ENCODE data around the gene DSN1. TPM values are rescaled to one million over a fixed set of nuclear protein-coding genes. Genes with fewer than 3 reads are reported as not detected.

Gene DSN1
- total RNA-seq, 1 donor from 2014 or later: 14.0 TPM

DNA sequence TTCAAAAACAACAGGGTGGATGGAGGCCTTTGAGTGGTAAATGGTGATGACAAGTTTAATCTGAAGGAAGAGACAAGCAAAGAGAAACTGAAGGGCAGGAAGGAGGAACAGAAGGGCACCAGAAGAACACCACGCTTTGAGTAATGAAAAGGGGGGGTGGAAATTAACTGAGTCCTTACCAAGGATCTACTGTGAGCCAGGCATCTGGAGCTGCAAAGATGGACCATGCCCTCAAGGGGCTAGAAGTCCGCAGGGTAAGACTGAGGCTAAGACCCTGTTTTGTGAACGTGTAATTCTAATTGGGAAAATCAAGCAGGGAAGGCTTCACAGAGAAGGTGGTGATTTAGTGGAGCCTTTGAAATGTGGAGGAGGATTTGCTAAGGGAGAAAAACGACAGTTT lies 29.3 kb downstream of the DSN1 start:
- intact Hi-C loops (cut with micrococcal nuclease): no loop called here
- DNase-seq (no peak), ATAC-seq (ENCODE audit: low read depth) (no peak)
- TF ChIP-seq, protein P1, sequence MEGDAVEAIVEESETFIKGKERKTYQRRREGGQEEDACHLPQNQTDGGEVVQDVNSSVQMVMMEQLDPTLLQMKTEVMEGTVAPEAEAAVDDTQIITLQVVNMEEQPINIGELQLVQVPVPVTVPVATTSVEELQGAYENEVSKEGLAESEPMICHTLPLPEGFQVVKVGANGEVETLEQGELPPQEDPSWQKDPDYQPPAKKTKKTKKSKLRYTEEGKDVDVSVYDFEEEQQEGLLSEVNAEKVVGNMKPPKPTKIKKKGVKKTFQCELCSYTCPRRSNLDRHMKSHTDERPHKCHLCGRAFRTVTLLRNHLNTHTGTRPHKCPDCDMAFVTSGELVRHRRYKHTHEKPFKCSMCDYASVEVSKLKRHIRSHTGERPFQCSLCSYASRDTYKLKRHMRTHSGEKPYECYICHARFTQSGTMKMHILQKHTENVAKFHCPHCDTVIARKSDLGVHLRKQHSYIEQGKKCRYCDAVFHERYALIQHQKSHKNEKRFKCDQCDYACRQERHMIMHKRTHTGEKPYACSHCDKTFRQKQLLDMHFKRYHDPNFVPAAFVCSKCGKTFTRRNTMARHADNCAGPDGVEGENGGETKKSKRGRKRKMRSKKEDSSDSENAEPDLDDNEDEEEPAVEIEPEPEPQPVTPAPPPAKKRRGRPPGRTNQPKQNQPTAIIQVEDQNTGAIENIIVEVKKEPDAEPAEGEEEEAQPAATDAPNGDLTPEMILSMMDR (IDR thresholded peaks at IDR 0.05): no peak
- no peaks in the 10 kb centered on the region for H3K27me3 Mint-ChIP-seq
- H3K9me3 Mint-ChIP-seq: no peaks in the 10 kb centered on the region
- H3K27ac Mint-ChIP-seq: no peak overlapping the region
- ChIA-PET CTCF (interaction anchor here (1.0 to 2.7 kb wide), 3 partner anchors 8 to 531 kb away, joined by 3 to 16 read pairs (median 4); no protein-coding TSS in a partner anchor), POLR2A (interaction anchor here (0.6 to 0.8 kb wide), 2 partner anchors 11 to 20 kb away, joined by 3 read pairs; no protein-coding TSS in a partner anchor)
- peak overlapping the region; percentile 36 for H3K4me3 Mint-ChIP-seq
- H3K36me3 Mint-ChIP-seq (ENCODE audit: low read depth): no peaks in the 10 kb centered on the region
- H3K4me1 Mint-ChIP-seq: peaks cover 16% of the 10 kb centered on the region

DNA sequence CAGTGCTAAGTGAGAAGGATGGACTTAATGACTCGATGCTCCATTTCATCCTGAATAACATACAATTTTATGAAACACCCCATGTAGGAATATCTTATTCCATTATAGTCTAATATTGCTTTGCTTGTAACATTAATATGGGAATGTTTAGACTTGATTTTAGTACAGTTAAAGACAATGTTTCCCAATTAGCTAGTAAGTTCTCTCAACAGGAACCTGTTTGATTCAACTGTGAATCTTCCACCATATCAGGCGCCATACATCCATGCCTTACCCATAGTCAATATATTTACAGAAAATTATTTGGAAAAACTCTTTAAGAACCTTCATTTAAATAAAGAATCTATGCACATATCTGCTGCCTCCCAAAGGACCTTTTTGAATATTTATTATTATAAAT lies 31.0 kb downstream of the DSN1 start:
- no peaks in the 10 kb centered on the region for H3K27me3 Mint-ChIP-seq
- no peaks in the 10 kb centered on the region for H3K9me3 Mint-ChIP-seq
- intact Hi-C loops (cut with micrococcal nuclease): no loop called here

DNA sequence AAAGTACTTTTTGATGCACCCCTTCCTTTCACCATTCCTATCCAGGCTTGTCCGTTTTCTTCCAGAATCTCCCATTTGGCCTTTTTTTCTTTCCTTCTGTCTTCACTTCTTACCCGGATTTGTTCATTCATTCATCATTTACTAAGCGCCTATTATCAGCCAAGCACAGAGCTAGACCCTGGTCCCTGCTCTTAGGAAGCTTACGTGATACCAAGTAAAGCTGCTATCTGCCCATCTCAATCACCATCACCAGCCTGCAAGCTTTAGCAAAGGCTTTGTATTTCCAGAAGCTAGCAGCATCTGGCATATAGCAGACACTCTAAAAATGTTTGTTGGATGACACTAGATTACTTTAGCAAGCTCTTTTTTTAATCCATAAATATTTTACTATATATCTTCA lies 32.5 kb downstream of the DSN1 start:
- Mint-ChIP-seq H3K9me3 (no peaks in the 10 kb centered on the region), H3K4me1 (peaks cover 10% of the 10 kb centered on the region), H3K4me3 (no peak overlapping the region), H3K36me3 (ENCODE audit: low read depth) (no peaks in the 10 kb centered on the region), H3K27ac (no peak overlapping the region), H3K27me3 (no peaks in the 10 kb centered on the region)
- TF ChIP-seq, protein P1 (IDR thresholded peaks at IDR 0.05): no peak
- DNase-seq (no peak), ATAC-seq (ENCODE audit: low read depth) (no peak)
- ChIA-PET POLR2A (interaction anchor here (1.0 kb wide), 1 partner anchor 11 kb away, joined by 3 read pairs; no protein-coding TSS in a partner anchor), CTCF (interaction anchor here (0.8 kb wide), 1 partner anchor 13 kb away, joined by 3 read pairs; no protein-coding TSS in a partner anchor)
- intact Hi-C loops (cut with micrococcal nuclease): no loop called here

More for the DNA sequence above, 31.0 kb downstream of the DSN1 start:
- POLR2A ChIA-PET: no interaction called here
- Mint-ChIP-seq H3K4me1 (peaks cover 16% of the 10 kb centered on the region), H3K27ac (no peak overlapping the region), H3K36me3 (ENCODE audit: low read depth) (no peaks in the 10 kb centered on the region), H3K4me3 (no peak overlapping the region)
- CTCF ChIA-PET: interaction anchor here (0.8 to 1.1 kb wide), 2 partner anchors 10 to 66 kb away, joined by 3 read pairs; no protein-coding TSS in a partner anchor
- ATAC-seq (ENCODE audit: low read depth): no peak
- DNase-seq: no peak
- TF ChIP-seq, protein P1 (IDR thresholded peaks at IDR 0.05): no peak

DNA sequence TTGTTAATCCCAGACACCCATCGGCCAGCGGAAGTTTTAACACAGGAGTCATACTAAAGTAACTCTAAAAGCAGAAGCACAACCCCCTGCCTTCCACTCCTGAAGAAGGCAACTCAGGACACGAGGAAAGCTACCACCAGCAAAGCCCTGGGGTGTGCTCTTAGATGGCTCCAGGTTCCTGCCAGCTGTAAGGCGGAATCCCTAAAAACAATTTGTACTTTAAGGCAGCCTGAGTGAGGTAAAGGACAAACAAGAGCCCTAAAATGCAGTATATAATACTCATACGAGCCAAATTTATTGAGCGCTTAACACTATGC lies 36.4 kb downstream of the DSN1 start:
- DNase-seq: no peak
- intact Hi-C loops (cut with micrococcal nuclease): no loop called here
- Mint-ChIP-seq H3K27ac (no peak overlapping the region), H3K9me3 (no peaks in the 10 kb centered on the region), H3K4me1 (peaks cover 4% of the 10 kb centered on the region), H3K27me3 (no peaks in the 10 kb centered on the region), H3K36me3 (ENCODE audit: low read depth) (no peaks in the 10 kb centered on the region), H3K4me3 (no peak overlapping the region)
- ChIA-PET CTCF (no interaction called here), POLR2A (no interaction called here)
- no peak for ATAC-seq (ENCODE audit: low read depth)
- TF ChIP-seq, protein P1 (IDR thresholded peaks at IDR 0.05): no peak

DNA sequence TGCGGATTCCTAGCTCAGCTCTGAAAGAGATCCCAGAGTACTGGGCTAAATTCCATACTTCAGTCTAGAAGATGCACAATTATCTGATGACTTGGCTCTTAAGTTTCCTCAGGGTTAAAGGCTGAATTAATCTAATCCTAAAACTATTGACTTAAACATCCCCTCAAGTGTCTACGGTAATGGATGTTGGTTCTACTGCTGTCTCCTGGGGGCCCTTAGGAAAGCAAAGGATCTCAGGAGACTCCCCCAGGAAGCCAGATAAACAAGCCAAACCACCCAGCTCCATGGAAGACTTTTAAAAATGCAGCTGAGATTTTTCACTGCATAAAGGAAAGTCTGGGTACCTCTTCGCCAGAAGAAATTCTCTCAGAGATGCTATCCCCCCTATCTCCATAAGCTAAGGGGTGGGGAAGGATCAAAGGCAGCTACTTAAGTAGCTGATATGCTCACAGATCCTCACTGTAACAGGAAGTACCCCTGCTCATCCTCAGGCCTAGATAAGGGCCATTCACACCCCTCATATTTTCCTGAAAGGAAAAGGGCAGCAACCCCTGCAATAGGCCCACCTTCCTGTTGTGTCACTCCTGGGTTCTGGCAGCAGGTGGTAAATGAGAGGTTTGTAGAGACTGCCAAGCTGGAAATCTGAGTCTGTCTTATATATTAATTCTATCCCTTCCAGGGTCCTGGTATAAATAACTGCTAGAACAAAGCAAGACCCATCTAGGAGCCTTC lies 36.9 kb downstream of the DSN1 start:
- DNase-seq: no peak
- Mint-ChIP-seq H3K4me3 (no peak overlapping the region), H3K4me1 (peaks cover 4% of the 10 kb centered on the region), H3K9me3 (no peaks in the 10 kb centered on the region), H3K27ac (no peak overlapping the region), H3K36me3 (ENCODE audit: low read depth) (no peaks in the 10 kb centered on the region), H3K27me3 (no peaks in the 10 kb centered on the region)
- POLR2A ChIA-PET: interaction anchor here (0.6 to 0.7 kb wide), 4 partner anchors 13 to 323 kb away, joined by 3 to 7 read pairs (median 6); no protein-coding TSS in a partner anchor
- intact Hi-C loops (cut with micrococcal nuclease): no loop called here
- TF ChIP-seq, protein P1 (IDR thresholded peaks at IDR 0.05): no peak
- CTCF ChIA-PET: interaction anchor here (1.0 kb wide), 2 partner anchors 8 to 72 kb away, joined by 3 to 4 read pairs; no protein-coding TSS in a partner anchor
- no peak for ATAC-seq (ENCODE audit: low read depth)

All from activated B cell treated with CpG ODN at 0.5 μM for 24 hours (primary cell).